ENCODE measurements around the gene NIT1. TPM values are rescaled to one million over a fixed set of nuclear protein-coding genes. Genes with fewer than 3 reads are reported as not detected.

Gene NIT1
- total and polyA plus RNA-seq, 9 of the 15 experiments (the other 6 are each of a cell fraction or from before 2014, with no cell fraction given) = 18.4 to 76.0 (median 33.7) TPM

DNA sequence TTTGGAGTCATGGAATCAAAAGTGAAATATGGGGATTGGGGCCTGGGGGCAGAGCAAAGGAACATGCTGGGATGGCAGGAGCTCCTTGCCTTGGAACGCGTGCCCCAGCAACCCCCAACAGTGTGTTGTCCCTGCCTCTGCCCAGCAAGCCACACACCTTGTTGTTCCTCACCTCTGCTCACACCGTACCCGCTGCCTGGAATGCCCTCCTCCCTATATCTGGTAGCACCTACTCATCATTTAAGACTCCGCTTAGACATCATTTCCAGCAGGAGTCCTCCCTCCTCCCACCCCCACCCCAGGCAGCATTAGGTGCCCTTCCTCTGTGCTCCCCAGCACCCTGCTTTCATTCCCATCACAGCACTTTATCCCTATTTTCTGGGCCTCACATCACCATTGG lies 36.4 kb upstream of the NIT1 start:
- Histone ChIP-seq H3K4me1 (replicated peaks in 1 of 2; ENCODE audit: control insufficient read depth in 2 of 2, insufficient read depth in 2 of 2, low read length in 2 of 2) (peaks cover 17 to 18% of the 10 kb centered on the region in 2 experiments; a peak in 4 of 5 replicates), H3K9ac (ENCODE audit: insufficient read depth in 1 of 2, low read depth in 2 of 2, low read length in 2 of 2) (no peak overlapping the region), H3K9me3 (replicated peaks; ENCODE audit: control insufficient read depth, insufficient read depth, low read depth, low read length) (no peaks in the 10 kb centered on the region), H3K4me3 (no peak overlapping the region), H3K9me1 (ENCODE audit: control insufficient read depth, insufficient read depth, low read length) (no peaks in the 10 kb centered on the region), H3K36me3 (ENCODE audit: control insufficient read depth, insufficient read depth, low read length) (no peaks in the 10 kb centered on the region), H4K20me1 (replicated peaks; ENCODE audit: control insufficient read depth, insufficient read depth, low read length) (no peaks in the 10 kb centered on the region), H2AFZ (ENCODE audit: low read depth, low read length) (no peak overlapping the region), H3K4me2 (ENCODE audit: insufficient read depth, low read length) (no peak overlapping the region), H3K27ac (ENCODE audit: extremely low read depth, low read depth, low read length) (no peak overlapping the region), H3K27me3 (ENCODE audit: control insufficient read depth in 2 of 2, insufficient read depth in 2 of 2, low read length in 2 of 2) (no peaks in the 10 kb centered on the region), H3K79me2 (ENCODE audit: control insufficient read depth, insufficient read depth, low read length) (no peaks in the 10 kb centered on the region)
- intact Hi-C loops (cut with micrococcal nuclease) (no loop called here), in situ Hi-C loops (cut with MboI) (loop anchor here (25.0 kb wide), 1 partner anchor 244 kb away; no protein-coding TSS in a partner anchor)
- 40% methylated on average over 5 of the region's 5 CpGs for WGBS (ENCODE audit: insufficient coverage, low coverage, missing lambda C conversion rate)
- CTCF ChIA-PET (ENCODE audit: low intra/inter-chr PET ratio) = no interaction called here
- DNase-seq (ENCODE audit: extremely low read depth in 1 of 4, low spot score in 3 of 4) (no peak), FAIRE-seq (no peak), ATAC-seq (no peak)
- BruUV-seq (replicated peaks) = no TSS peak
- POLR2A ChIA-PET = interaction anchor here (0.6 to 2.1 kb wide), 2 partner anchors 35 to 234 kb away, joined by 3 to 5 read pairs; partner anchors contain the start of gene USF1
- TF ChIP-seq CCAR2 (IDR thresholded peaks at IDR 0.05; ENCODE audit: low read depth, low read length) (no peak), STAG1 (CRISPR knock-in tag; IDR thresholded peaks at IDR 0.05; ENCODE audit: borderline replicate concordance) (no peak), HOXB6 (CRISPR knock-in tag; IDR thresholded peaks at IDR 0.05; ENCODE audit: borderline replicate concordance) (no peak), CBX1 (IDR thresholded peaks at IDR 0.05; ENCODE audit: low read depth) (no peak), ZNF197 (CRISPR knock-in tag; IDR thresholded peaks at IDR 0.05; ENCODE audit: low read depth) (no peak), ZFP36 (IDR thresholded peaks at IDR 0.05; ENCODE audit: low read depth, low read length, partially characterized antibody) (no peak), STAT5A (IDR thresholded peaks at IDR 0.05; ENCODE audit: borderline replicate concordance, low read length) (no peak), PTBP1 (IDR thresholded peaks at IDR 0.05; ENCODE audit: low read depth, low read length) (no peak), TAF9B (IDR thresholded peaks at IDR 0.05; ENCODE audit: partially characterized antibody) (no peak), NFATC3 (IDR thresholded peaks at IDR 0.05) (no peak), ILF3 (IDR thresholded peaks at IDR 0.05; ENCODE audit: borderline replicate concordance) (no peak), MCM3 (IDR thresholded peaks at IDR 0.05) (no peak), YBX1 (IDR thresholded peaks at IDR 0.05) (no peak)
- TF ChIP-seq, protein P1, sequence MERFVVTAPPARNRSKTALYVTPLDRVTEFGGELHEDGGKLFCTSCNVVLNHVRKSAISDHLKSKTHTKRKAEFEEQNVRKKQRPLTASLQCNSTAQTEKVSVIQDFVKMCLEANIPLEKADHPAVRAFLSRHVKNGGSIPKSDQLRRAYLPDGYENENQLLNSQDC (CRISPR knock-in tag; IDR thresholded peaks at IDR 0.05) = no peak
- TF ChIP-seq, protein P2, sequence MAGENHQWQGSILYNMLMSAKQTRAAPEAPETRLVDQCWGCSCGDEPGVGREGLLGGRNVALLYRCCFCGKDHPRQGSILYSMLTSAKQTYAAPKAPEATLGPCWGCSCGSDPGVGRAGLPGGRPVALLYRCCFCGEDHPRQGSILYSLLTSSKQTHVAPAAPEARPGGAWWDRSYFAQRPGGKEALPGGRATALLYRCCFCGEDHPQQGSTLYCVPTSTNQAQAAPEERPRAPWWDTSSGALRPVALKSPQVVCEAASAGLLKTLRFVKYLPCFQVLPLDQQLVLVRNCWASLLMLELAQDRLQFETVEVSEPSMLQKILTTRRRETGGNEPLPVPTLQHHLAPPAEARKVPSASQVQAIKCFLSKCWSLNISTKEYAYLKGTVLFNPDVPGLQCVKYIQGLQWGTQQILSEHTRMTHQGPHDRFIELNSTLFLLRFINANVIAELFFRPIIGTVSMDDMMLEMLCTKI (IDR thresholded peaks at IDR 0.05; ENCODE audit: partially characterized antibody) = no peak

Data from K562 (cell line).